Sciatic nerve (tissue), 1 donor: ENCODE results near the gene SPTBN1. TPM values are rescaled to one million over a fixed set of nuclear protein-coding genes. Genes with fewer than 3 reads are reported as not detected.

ENCODE experiments used
- total RNA-seq: library from RNA; stranded (reverse); fragmentation: NEBNext Ultra II Directional; extraction: Animal tissue kit (Norgen Biotek cat#: 25700); gene quantifications from one replicate; pipeline ENCODE4 v1.2.1, GENCODE V29; 2021
- donor health status: DM: no; HTN: no; CAD: no.

The SPTBN1 gene
- total RNA-seq, 1 donor from 2014 or later, result 1,016 TPM

Other genes with a start within 250 kb of the SPTBN1 start
- gene TSPYL6, start 200.1 kb upstream of the SPTBN1 start, total RNA-seq, result 0.13 TPM